Uterus (tissue), 2 donors: ENCODE data around the gene GRK5.

Source experiments
- POLR2A ChIP-seq, 2 donors: fragments of 450-650 bp; IDR thresholded peaks; one replicate each; pipeline ENCODE4 v1.6.1; 2016; ENCODE audit warnings: antibody characterized with exemption in 2 of 2, mild to moderate bottlenecking in 1 of 2, moderate library complexity in 1 of 2
- TF ChIP-seq, protein P1 (sequence below), 4 experiments: fragments of 200-600 bp in 2 of 4; fragments of 450-650 bp in 2 of 4; sonication (generic) in 2 of 4; IDR thresholded peaks; one replicate each; pipeline ENCODE4 v1.5.1; 2016 to 2019; ENCODE audit warnings: antibody characterized with exemption in 4 of 4, mild to moderate bottlenecking in 2 of 4, moderate library complexity in 1 of 4

DNA sequence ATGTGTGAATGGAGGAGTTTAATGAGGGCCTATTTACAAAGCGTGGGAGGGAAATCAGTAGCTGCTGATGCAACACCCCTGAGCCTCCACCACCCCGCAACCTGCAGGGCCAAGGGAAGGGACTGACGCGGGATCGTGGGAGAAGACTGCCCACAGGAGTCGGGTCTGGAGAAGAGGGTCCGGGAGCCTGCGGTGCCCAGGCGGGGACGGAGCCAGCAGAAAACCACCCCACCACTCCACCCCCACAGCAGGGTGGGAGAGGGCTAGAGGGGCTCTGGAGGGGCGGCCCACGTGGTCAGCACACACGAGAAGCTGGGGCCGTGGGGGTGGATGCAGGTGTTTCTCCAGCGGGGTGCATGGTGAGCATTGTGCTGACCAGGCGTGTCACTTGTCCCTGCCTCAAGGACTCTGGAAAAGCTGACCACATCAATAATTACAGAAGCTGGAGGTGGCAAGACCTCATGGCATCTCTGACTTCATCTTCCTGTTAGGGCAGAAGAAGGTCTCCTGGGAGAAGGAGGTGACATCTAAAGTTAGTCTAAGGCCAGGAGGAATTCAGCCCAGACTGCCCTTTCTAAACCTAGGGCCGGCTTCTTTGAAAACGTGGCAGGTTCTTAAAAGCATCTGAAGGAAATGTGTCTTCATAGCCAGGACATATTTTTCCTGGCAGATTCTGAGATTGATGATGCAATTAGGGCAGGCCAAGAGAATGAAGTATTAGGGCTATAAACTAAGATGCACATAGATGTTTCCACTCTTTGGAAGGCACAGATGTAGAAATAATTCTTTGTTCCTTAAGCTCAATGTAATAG lies 184.3 kb downstream of the GRK5 start:
- TF ChIP-seq, protein P1, sequence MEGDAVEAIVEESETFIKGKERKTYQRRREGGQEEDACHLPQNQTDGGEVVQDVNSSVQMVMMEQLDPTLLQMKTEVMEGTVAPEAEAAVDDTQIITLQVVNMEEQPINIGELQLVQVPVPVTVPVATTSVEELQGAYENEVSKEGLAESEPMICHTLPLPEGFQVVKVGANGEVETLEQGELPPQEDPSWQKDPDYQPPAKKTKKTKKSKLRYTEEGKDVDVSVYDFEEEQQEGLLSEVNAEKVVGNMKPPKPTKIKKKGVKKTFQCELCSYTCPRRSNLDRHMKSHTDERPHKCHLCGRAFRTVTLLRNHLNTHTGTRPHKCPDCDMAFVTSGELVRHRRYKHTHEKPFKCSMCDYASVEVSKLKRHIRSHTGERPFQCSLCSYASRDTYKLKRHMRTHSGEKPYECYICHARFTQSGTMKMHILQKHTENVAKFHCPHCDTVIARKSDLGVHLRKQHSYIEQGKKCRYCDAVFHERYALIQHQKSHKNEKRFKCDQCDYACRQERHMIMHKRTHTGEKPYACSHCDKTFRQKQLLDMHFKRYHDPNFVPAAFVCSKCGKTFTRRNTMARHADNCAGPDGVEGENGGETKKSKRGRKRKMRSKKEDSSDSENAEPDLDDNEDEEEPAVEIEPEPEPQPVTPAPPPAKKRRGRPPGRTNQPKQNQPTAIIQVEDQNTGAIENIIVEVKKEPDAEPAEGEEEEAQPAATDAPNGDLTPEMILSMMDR (IDR thresholded peaks at IDR 0.05), result no peak
- TF ChIP-seq POLR2A (IDR thresholded peaks at IDR 0.05), result no peak
